Measurements from ENCODE around the gene TBX4. TPM values are rescaled to one million over a fixed set of nuclear protein-coding genes. Genes with fewer than 3 reads are reported as not detected.

TBX4 gene
- total RNA-seq, 1 donor from 2014 or later = 8.4 TPM

- Histone ChIP-seq H3K4me3 (ENCODE audit: low read length in 3 of 3) (peak overlapping the region; percentile 65 to 73 (median 69)), H3K9me3 (ENCODE audit: control insufficient read depth in 3 of 3, low read length in 3 of 3) (no peaks in the 10 kb centered on the region), H3K4me1 (ENCODE audit: control insufficient read depth in 3 of 3, insufficient read depth in 3 of 3, low read length in 3 of 3) (peaks cover 40 to 51% (median 43%) of the 10 kb centered on the region in 3 donors), H3K27me3 (ENCODE audit: control insufficient read depth in 3 of 3, insufficient read depth in 3 of 3, low read length in 3 of 3) (peaks cover 14 to 49% (median 21%) of the 10 kb centered on the region in 3 donors), H3K9ac (ENCODE audit: low read depth in 1 of 3, low read length in 3 of 3) (peak overlapping the region; percentile 70 to 85 (median 82)), H3K27ac (ENCODE audit: low read depth, low read length) (peak overlapping the region; percentile 69), H3K36me3 (ENCODE audit: control insufficient read depth in 3 of 3, insufficient read depth in 3 of 3, low read length in 3 of 3) (no peaks in the 10 kb centered on the region)
Observed at GRCh38 chr17:61412860-61413660, 39.2 kb upstream of the TBX4 start.

GRCh38 chr17:61413661-61414126 is 38.5 kb upstream of the TBX4 start:
- H3K27me3 ChIP-seq (ENCODE audit: control insufficient read depth in 3 of 3, insufficient read depth in 3 of 3, low read length in 3 of 3) = peaks cover 10 to 43% (median 18%) of the 10 kb centered on the region in 3 donors
- H3K4me3 ChIP-seq (ENCODE audit: low read length in 3 of 3) = peak overlapping the region in 2 of 3 donors; percentile 65 to 69
- H3K36me3 ChIP-seq (ENCODE audit: control insufficient read depth in 3 of 3, insufficient read depth in 3 of 3, low read length in 3 of 3) = no peaks in the 10 kb centered on the region
- no peaks in the 10 kb centered on the region for H3K9me3 ChIP-seq (ENCODE audit: control insufficient read depth in 3 of 3, low read length in 3 of 3)
- no peak overlapping the region for H3K9ac ChIP-seq (ENCODE audit: low read depth in 1 of 3, low read length in 3 of 3)
- H3K27ac ChIP-seq (ENCODE audit: low read depth, low read length) = no peak overlapping the region
- peaks cover 34 to 46% (median 41%) of the 10 kb centered on the region in 3 donors for H3K4me1 ChIP-seq (ENCODE audit: control insufficient read depth in 3 of 3, insufficient read depth in 3 of 3, low read length in 3 of 3)

GRCh38 chr17:61414141-61414935 is 37.9 kb upstream of the TBX4 start:
- H3K4me1 ChIP-seq (ENCODE audit: control insufficient read depth in 3 of 3, insufficient read depth in 3 of 3, low read length in 3 of 3) = peaks cover 34 to 44% (median 41%) of the 10 kb centered on the region in 3 donors
- peaks cover 13 to 42% (median 16%) of the 10 kb centered on the region in 3 donors for H3K27me3 ChIP-seq (ENCODE audit: control insufficient read depth in 3 of 3, insufficient read depth in 3 of 3, low read length in 3 of 3)
- no peak overlapping the region for H3K4me3 ChIP-seq (ENCODE audit: low read length in 3 of 3)
- H3K36me3 ChIP-seq (ENCODE audit: control insufficient read depth in 3 of 3, insufficient read depth in 3 of 3, low read length in 3 of 3) = no peaks in the 10 kb centered on the region
- H3K9ac ChIP-seq (ENCODE audit: low read depth in 1 of 3, low read length in 3 of 3) = peak overlapping the region in 1 of 3 donors; percentile 16
- H3K27ac ChIP-seq (ENCODE audit: low read depth, low read length) = no peak overlapping the region
- H3K9me3 ChIP-seq (ENCODE audit: control insufficient read depth in 3 of 3, low read length in 3 of 3) = no peaks in the 10 kb centered on the region

GRCh38 chr17:61414936-61415251 is 37.3 kb upstream of the TBX4 start:
- H3K27ac ChIP-seq (ENCODE audit: low read depth, low read length) = no peak overlapping the region
- peak overlapping the region in 1 of 3 donors; percentile 16 for H3K9ac ChIP-seq (ENCODE audit: low read depth in 1 of 3, low read length in 3 of 3)
- no peaks in the 10 kb centered on the region for H3K36me3 ChIP-seq (ENCODE audit: control insufficient read depth in 3 of 3, insufficient read depth in 3 of 3, low read length in 3 of 3)
- peaks cover 16 to 47% (median 17%) of the 10 kb centered on the region in 3 donors for H3K27me3 ChIP-seq (ENCODE audit: control insufficient read depth in 3 of 3, insufficient read depth in 3 of 3, low read length in 3 of 3)
- H3K9me3 ChIP-seq (ENCODE audit: control insufficient read depth in 3 of 3, low read length in 3 of 3) = no peaks in the 10 kb centered on the region
- H3K4me3 ChIP-seq (ENCODE audit: low read length in 3 of 3) = no peak overlapping the region
- H3K4me1 ChIP-seq (ENCODE audit: control insufficient read depth in 3 of 3, insufficient read depth in 3 of 3, low read length in 3 of 3) = peaks cover 31 to 41% (median 38%) of the 10 kb centered on the region in 3 donors

- peak overlapping the region in 1 of 3 donors; percentile 19 for H3K9ac ChIP-seq (ENCODE audit: low read depth in 1 of 3, low read length in 3 of 3)
- peaks cover 14 to 46% (median 15%) of the 10 kb centered on the region in 3 donors for H3K27me3 ChIP-seq (ENCODE audit: control insufficient read depth in 3 of 3, insufficient read depth in 3 of 3, low read length in 3 of 3)
- H3K9me3 ChIP-seq (ENCODE audit: control insufficient read depth in 3 of 3, low read length in 3 of 3) = no peaks in the 10 kb centered on the region
- H3K27ac ChIP-seq (ENCODE audit: low read depth, low read length) = no peak overlapping the region
- H3K4me1 ChIP-seq (ENCODE audit: control insufficient read depth in 3 of 3, insufficient read depth in 3 of 3, low read length in 3 of 3) = peaks cover 24 to 34% (median 31%) of the 10 kb centered on the region in 3 donors
- no peaks in the 10 kb centered on the region for H3K36me3 ChIP-seq (ENCODE audit: control insufficient read depth in 3 of 3, insufficient read depth in 3 of 3, low read length in 3 of 3)
- H3K4me3 ChIP-seq (ENCODE audit: low read length in 3 of 3) = no peak overlapping the region
Observed at GRCh38 chr17:61415374-61416210, 36.6 kb upstream of the TBX4 start.

- no peaks in the 10 kb centered on the region for H3K36me3 ChIP-seq (ENCODE audit: control insufficient read depth in 3 of 3, insufficient read depth in 3 of 3, low read length in 3 of 3)
- peaks cover 14 to 45% (median 19%) of the 10 kb centered on the region in 3 donors for H3K27me3 ChIP-seq (ENCODE audit: control insufficient read depth in 3 of 3, insufficient read depth in 3 of 3, low read length in 3 of 3)
- no peak overlapping the region for H3K4me3 ChIP-seq (ENCODE audit: low read length in 3 of 3)
- no peak overlapping the region for H3K27ac ChIP-seq (ENCODE audit: low read depth, low read length)
- peaks cover 21 to 32% (median 27%) of the 10 kb centered on the region in 3 donors for H3K4me1 ChIP-seq (ENCODE audit: control insufficient read depth in 3 of 3, insufficient read depth in 3 of 3, low read length in 3 of 3)
- no peaks in the 10 kb centered on the region for H3K9me3 ChIP-seq (ENCODE audit: control insufficient read depth in 3 of 3, low read length in 3 of 3)
- peak overlapping the region in 2 of 3 donors; percentile 19 to 54 for H3K9ac ChIP-seq (ENCODE audit: low read depth in 1 of 3, low read length in 3 of 3)
Observed at GRCh38 chr17:61416211-61416539, 36.0 kb upstream of the TBX4 start.

- Histone ChIP-seq H3K36me3 (ENCODE audit: control insufficient read depth in 3 of 3, insufficient read depth in 3 of 3, low read length in 3 of 3) (no peaks in the 10 kb centered on the region), H3K9me3 (ENCODE audit: control insufficient read depth in 3 of 3, low read length in 3 of 3) (no peaks in the 10 kb centered on the region), H3K4me3 (ENCODE audit: low read length in 3 of 3) (peak overlapping the region; percentile 29 to 41 (median 35)), H3K27ac (ENCODE audit: low read depth, low read length) (no peak overlapping the region), H3K4me1 (ENCODE audit: control insufficient read depth in 3 of 3, insufficient read depth in 3 of 3, low read length in 3 of 3) (peaks cover 18 to 26% (median 21%) of the 10 kb centered on the region in 3 donors), H3K9ac (ENCODE audit: low read depth in 1 of 3, low read length in 3 of 3) (peak overlapping the region in 1 of 3 donors; percentile 54), H3K27me3 (ENCODE audit: control insufficient read depth in 3 of 3, insufficient read depth in 3 of 3, low read length in 3 of 3) (peaks cover 15 to 44% (median 23%) of the 10 kb centered on the region in 3 donors)
Observed at GRCh38 chr17:61416540-61417363, 35.5 kb upstream of the TBX4 start.

- Histone ChIP-seq H3K9ac (ENCODE audit: low read depth in 1 of 3, low read length in 3 of 3) (no peak overlapping the region), H3K27me3 (ENCODE audit: control insufficient read depth in 3 of 3, insufficient read depth in 3 of 3, low read length in 3 of 3) (peaks cover 24 to 41% (median 31%) of the 10 kb centered on the region in 3 donors), H3K4me3 (ENCODE audit: low read length in 3 of 3) (no peak overlapping the region)
Observed at GRCh38 chr17:61418449-61418848, 33.8 kb upstream of the TBX4 start.

More at GRCh38 chr17:61418449-61418848, 33.8 kb upstream of the TBX4 start:
- Histone ChIP-seq H3K27ac (ENCODE audit: low read depth, low read length) (no peak overlapping the region), H3K9me3 (ENCODE audit: control insufficient read depth in 3 of 3, low read length in 3 of 3) (no peaks in the 10 kb centered on the region), H3K4me1 (ENCODE audit: control insufficient read depth in 3 of 3, insufficient read depth in 3 of 3, low read length in 3 of 3) (peaks cover 12 to 13% (median 13%) of the 10 kb centered on the region in 3 donors), H3K36me3 (ENCODE audit: control insufficient read depth in 3 of 3, insufficient read depth in 3 of 3, low read length in 3 of 3) (no peaks in the 10 kb centered on the region)
